WTC11 (cell line): ENCODE data around the gene CENPB. TPM values are rescaled to one million over a fixed set of nuclear protein-coding genes. Genes with fewer than 3 reads are reported as not detected.

ENCODE experiments used
- ATAC-seq: fragments of 200-7000 bp; cut with Tn5 transposase; 2 replicates; pipeline ENCODE4 v1.10.0; 2021; ENCODE audit warnings: mild to moderate bottlenecking, moderate library complexity
- CTCF ChIA-PET: fragments of 300-600 bp; sonication (Branson Sonifier 250); formaldehyde crosslinking; loops from one replicate; lab custom pipeline; 2021; ENCODE audit warnings: antibody characterized with exemption; lab: Charles Lee
- POLR2A ChIA-PET: fragments of 350-600 bp; sonication (Branson Sonifier 250); formaldehyde crosslinking; loops from one replicate; lab custom pipeline; 2021; ENCODE audit warnings: antibody characterized with exemption; lab: Charles Lee
- DNase-seq: peaks from one replicate; pipeline ENCODE4 v3.0.0; 2021; ENCODE audit warnings: low spot score
- H3K27ac Mint-ChIP-seq: 2 replicates; pipeline ENCODE4 v1.8.0; 2021; ENCODE audit warnings: mixed read lengths
- H3K27me3 Mint-ChIP-seq: 2 replicates; pipeline ENCODE4 v1.8.0; 2021; ENCODE audit warnings: low read depth, mild to moderate bottlenecking, moderate library complexity, mixed read lengths
- H3K36me3 Mint-ChIP-seq: 2 replicates; pipeline ENCODE4 v1.8.0; 2021; ENCODE audit warnings: mixed read lengths
- H3K4me1 Mint-ChIP-seq: 2 replicates; pipeline ENCODE4 v1.8.0; 2022; ENCODE audit warnings: mixed read lengths
- H3K4me3 Mint-ChIP-seq: 2 replicates; pipeline ENCODE4 v1.8.0; 2021; ENCODE audit warnings: mild to moderate bottlenecking, moderate library complexity, mixed read lengths
- H3K9me3 Mint-ChIP-seq: 2 replicates; pipeline ENCODE4 v1.8.0; 2021; ENCODE audit warnings: mixed read lengths
- ATF1 ChIP-seq: sonication (generic); formaldehyde crosslinking; IDR thresholded peaks from 2 replicates; pipeline ENCODE4 v1.8.1; 2023; ENCODE audit warnings: mild to moderate bottlenecking, moderate library complexity, missing genetic modification reagents
- CREB1 ChIP-seq: sonication (generic); formaldehyde crosslinking; IDR thresholded peaks from 2 replicates; pipeline ENCODE4 v1.8.0; 2023; ENCODE audit warnings: mild to moderate bottlenecking, missing genetic modification reagents
- CTCF ChIP-seq: fragments of 200-600 bp; IDR thresholded peaks from 2 replicates; pipeline ENCODE4 v1.8.0; 2022; ENCODE audit warnings: antibody characterized with exemption
- E2F4 ChIP-seq: sonication (generic); formaldehyde crosslinking; IDR thresholded peaks from 2 replicates; pipeline ENCODE4 v1.8.1; 2022; ENCODE audit warnings: low read depth, mild to moderate bottlenecking, moderate library complexity, missing genetic modification reagents, borderline replicate concordance
- FOXJ3 ChIP-seq: sonication (generic); formaldehyde crosslinking; IDR thresholded peaks from 2 replicates; pipeline ENCODE4 v1.9.0; 2021; ENCODE audit warnings: missing genetic modification reagents, mild to moderate bottlenecking, borderline replicate concordance
- FOXK1 ChIP-seq: sonication (generic); formaldehyde crosslinking; IDR thresholded peaks from 2 replicates; pipeline ENCODE4 v1.8.0; 2022; ENCODE audit warnings: mild to moderate bottlenecking, moderate library complexity, missing genetic modification reagents
- GABPB1 ChIP-seq: sonication (generic); formaldehyde crosslinking; IDR thresholded peaks from 2 replicates; pipeline ENCODE4 v1.8.1; 2023; ENCODE audit warnings: mild to moderate bottlenecking, missing genetic modification reagents
- GTF2I ChIP-seq: fragments of 250-450 bp; sonication (Bioruptor Pico); conservative IDR thresholded peaks from 2 replicates; pipeline ENCODE4 v1.4.0; 2021; ENCODE audit warnings: mild to moderate bottlenecking
- IRF2 ChIP-seq: sonication (generic); formaldehyde crosslinking; IDR thresholded peaks from 2 replicates; pipeline ENCODE4 v1.8.0; 2022; ENCODE audit warnings: low read depth, missing genetic modification reagents, borderline replicate concordance
- JUN ChIP-seq: sonication (generic); formaldehyde crosslinking; IDR thresholded peaks from 2 replicates; pipeline ENCODE4 v1.8.0; 2023; ENCODE audit warnings: mild to moderate bottlenecking, missing genetic modification reagents
- MXD4 ChIP-seq: fragments of 250-450 bp; sonication (Bioruptor Pico); IDR thresholded peaks from 2 replicates; pipeline ENCODE4 v1.8.0; 2021; ENCODE audit warnings: mild to moderate bottlenecking, moderate library complexity, borderline replicate concordance
- MYBL2 ChIP-seq: sonication (generic); formaldehyde crosslinking; IDR thresholded peaks from 2 replicates; pipeline ENCODE4 v1.8.1; 2023; ENCODE audit warnings: mild to moderate bottlenecking, moderate library complexity, missing genetic modification reagents
- NFATC4 ChIP-seq: fragments of 250-450 bp; sonication (Bioruptor Pico); IDR thresholded peaks from 2 replicates; pipeline ENCODE4 v1.9.0; 2021; ENCODE audit warnings: mild to moderate bottlenecking
- OVOL2 ChIP-seq: fragments of 250-450 bp; sonication (Bioruptor Pico); IDR thresholded peaks from 2 replicates; pipeline ENCODE4 v1.9.0; 2021; ENCODE audit warnings: mild to moderate bottlenecking, borderline replicate concordance
- PRDM15 ChIP-seq: sonication (generic); formaldehyde crosslinking; IDR thresholded peaks from 2 replicates; pipeline ENCODE4 v1.8.0; 2022; ENCODE audit warnings: missing genetic modification reagents
- SP1 ChIP-seq: sonication (generic); formaldehyde crosslinking; conservative IDR thresholded peaks from 2 replicates; pipeline ENCODE4 v1.8.1; 2022; ENCODE audit warnings: missing genetic modification reagents
- TP53 ChIP-seq: sonication (generic); formaldehyde crosslinking; IDR thresholded peaks from 2 replicates; pipeline ENCODE4 v1.8.1; 2023; ENCODE audit warnings: mild to moderate bottlenecking, missing genetic modification reagents
- ZNF121 ChIP-seq: sonication (generic); formaldehyde crosslinking; IDR thresholded peaks from 2 replicates; pipeline ENCODE4 v1.8.0; 2023; ENCODE audit warnings: missing genetic modification reagents
- ZNF263 ChIP-seq: sonication (generic); formaldehyde crosslinking; IDR thresholded peaks from 2 replicates; pipeline ENCODE4 v1.8.1; 2022; ENCODE audit warnings: low read depth, mild to moderate bottlenecking, moderate library complexity, missing genetic modification reagents
- ZNF416 ChIP-seq: fragments of 250-450 bp; sonication (Bioruptor Pico); IDR thresholded peaks from 2 replicates; pipeline ENCODE4 v1.9.0; 2021; ENCODE audit warnings: mild to moderate bottlenecking, inconsistent platforms
- ZNF425 ChIP-seq: fragments of 250-450 bp; sonication (Bioruptor Pico); conservative IDR thresholded peaks from 2 replicates; pipeline ENCODE4 v1.9.0; 2021; ENCODE audit warnings: mild to moderate bottlenecking
- ZNF671 ChIP-seq: fragments of 250-450 bp; sonication (Bioruptor Pico); IDR thresholded peaks from 2 replicates; pipeline ENCODE4 v1.8.0; 2021; ENCODE audit warnings: mild to moderate bottlenecking
- total RNA-seq: library from RNA; stranded (reverse); gene quantifications from 3 replicates; pipeline ENCODE4 v1.2.3, GENCODE V29; 2021

Gene CENPB
- total RNA-seq, 1 experiment from 2014 or later, result 58.7 TPM

GRCh38 chr20:3819411-3820047 lies 33.0 kb upstream of the CENPB start:
- Mint-ChIP-seq H3K9me3 (no peaks in the 10 kb centered on the region), H3K36me3 (no peaks in the 10 kb centered on the region), H3K27ac (peak overlapping the region; percentile 63; the same call in 1 of the 2 replicates), H3K27me3 (no peaks in the 10 kb centered on the region), H3K4me1 (peaks cover 28% of the 10 kb centered on the region), H3K4me3 (peak overlapping the region; percentile 64)
- 0 out of 2 replicates have a peak, but pooled peaks have one; percentile 7 for TF ChIP-seq CREB1
- TF ChIP-seq ZNF121 (CRISPR knock-in tag), result no peak
- no peak for TF ChIP-seq ZNF671 (CRISPR knock-in tag)
- TF ChIP-seq FOXK1 (CRISPR knock-in tag), result no peak
- TF ChIP-seq ZNF416 (CRISPR knock-in tag), result no peak
- CTCF ChIA-PET, result interaction anchor here (0.8 to 6.6 kb wide), 15 partner anchors 9 to 253 kb away, joined by 3 to 92 read pairs (median 15); partner anchors contain the start of genes ADISSP, CDC25B, CENPB and SPEF1
- DNase-seq (no peak), ATAC-seq (no peak)
- POLR2A ChIA-PET, result interaction anchor here (0.6 to 1.7 kb wide), 6 partner anchors 19 to 70 kb away, joined by 3 to 8 read pairs (median 4); partner anchors contain the start of gene SPEF1

GRCh38 chr20:3818155-3819151 lies 31.9 kb upstream of the CENPB start:
- DNase-seq (peak; percentile 75), ATAC-seq (peak; percentile 43)
- POLR2A ChIA-PET, result interaction anchor here (0.6 to 1.7 kb wide), 5 partner anchors 19 to 69 kb away, joined by 3 to 8 read pairs (median 4); partner anchors contain the start of gene SPEF1
- peak overlapping the region; percentile 11; the same call in 1 of the 2 replicates for H3K27ac Mint-ChIP-seq
- no peaks in the 10 kb centered on the region for H3K27me3 Mint-ChIP-seq
- H3K4me1 Mint-ChIP-seq, result peaks cover 28% of the 10 kb centered on the region
- no peaks in the 10 kb centered on the region for H3K36me3 Mint-ChIP-seq
- TF ChIP-seq ZNF263 (CRISPR knock-in tag) (no peak), E2F4 (CRISPR knock-in tag) (no peak), SP1 (CRISPR knock-in tag) (no peak), ATF1 (CRISPR knock-in tag) (no peak), GTF2I (no peak), CTCF (peak; percentile 43), OVOL2 (CRISPR knock-in tag) (no peak), JUN (CRISPR knock-in tag) (no peak), NFATC4 (CRISPR knock-in tag) (no peak), MXD4 (CRISPR knock-in tag) (no peak), IRF2 (CRISPR knock-in tag) (no peak), MYBL2 (CRISPR knock-in tag) (no peak), TP53 (CRISPR knock-in tag) (no peak), FOXJ3 (CRISPR knock-in tag) (no peak), GABPB1 (CRISPR knock-in tag) (peak; percentile 56; the same call in 1 of the 2 replicates), PRDM15 (CRISPR knock-in tag) (no peak), ZNF425 (CRISPR knock-in tag) (no peak)
- H3K9me3 Mint-ChIP-seq, result no peaks in the 10 kb centered on the region
- H3K4me3 Mint-ChIP-seq, result no peak overlapping the region
- CTCF ChIA-PET, result interaction anchor here (0.6 to 6.6 kb wide), 28 partner anchors 10 to 253 kb away, joined by 3 to 92 read pairs (median 5); partner anchors contain the start of genes ADAM33, ADISSP, CDC25B and CENPB
